Body of pancreas (tissue), 4 donors: Measurements from ENCODE around the gene DDA1.

ENCODE experiments used
- CTCF ChIP-seq, 7 experiments: fragments of 450-650 bp in 4 of 7; fragments of 200-600 bp in 3 of 7; sonication (generic) in 3 of 7; IDR thresholded peaks; one replicate each; pipeline ENCODE4 v1.5.1; 2016 to 2019; ENCODE audit warnings: antibody characterized with exemption in 7 of 7
- POLR2A ChIP-seq, 3 donors: fragments of 450-650 bp; IDR thresholded peaks; one replicate each; pipeline ENCODE4 v1.6.1; 2016; ENCODE audit warnings: antibody characterized with exemption in 3 of 3, mild to moderate bottlenecking in 2 of 3

DNA sequence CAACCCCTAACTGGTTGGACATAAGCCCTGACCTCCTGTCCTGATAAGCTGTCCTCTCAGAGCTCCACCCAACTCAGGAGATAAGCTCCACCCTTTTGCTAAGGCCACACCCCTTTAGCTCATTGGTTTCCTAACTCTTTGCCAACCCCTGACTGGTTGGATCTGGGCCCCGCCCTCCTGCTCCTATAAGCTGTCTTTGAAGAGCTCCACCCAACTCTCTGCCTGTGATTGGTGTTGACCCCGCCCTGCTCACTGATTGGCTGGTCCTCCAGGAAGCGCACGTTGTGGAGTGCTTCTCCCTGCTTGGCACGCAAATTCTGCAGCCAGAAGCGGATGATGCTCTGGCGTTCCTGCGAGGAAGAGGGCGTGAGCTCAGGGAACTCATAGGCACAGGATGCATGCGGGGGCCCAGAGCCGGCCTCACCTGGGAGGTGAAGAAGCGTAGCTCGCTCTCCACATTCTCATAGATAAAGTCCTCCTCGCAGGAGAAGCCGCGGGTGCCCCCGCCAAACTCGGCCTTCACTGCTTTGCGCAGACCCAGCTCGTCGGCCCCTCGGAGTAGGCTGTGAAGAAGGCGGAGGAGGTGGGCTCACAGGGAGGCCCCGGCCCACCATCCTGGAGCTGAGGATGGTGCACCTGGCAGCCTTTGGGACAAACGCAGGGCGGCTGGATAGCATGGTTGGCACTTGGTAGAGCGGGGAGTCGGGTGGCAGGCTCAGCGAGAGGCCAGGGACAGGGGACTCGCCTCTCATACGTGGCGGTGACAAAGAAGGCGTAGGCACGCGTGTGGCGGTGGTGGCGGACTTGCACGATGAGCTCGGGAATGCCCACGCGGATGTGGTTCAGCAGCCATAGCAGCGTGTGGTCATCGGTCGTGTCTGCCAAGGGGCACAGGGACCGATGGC lies 23.6 kb downstream of the DDA1 start:
- no peak for TF ChIP-seq CTCF (IDR thresholded peaks at IDR 0.05)
- no peak for TF ChIP-seq POLR2A (IDR thresholded peaks at IDR 0.05)
